Uterus (tissue), 2 donors: ENCODE results near the gene MINDY4.

Experiments used
- POLR2A ChIP-seq, 2 donors: fragments of 450-650 bp; IDR thresholded peaks; one replicate each; pipeline ENCODE4 v1.6.1; 2016; ENCODE audit warnings: antibody characterized with exemption in 2 of 2, mild to moderate bottlenecking in 1 of 2, moderate library complexity in 1 of 2
- TF ChIP-seq, protein P1 (sequence below), 4 experiments: fragments of 200-600 bp in 2 of 4; fragments of 450-650 bp in 2 of 4; sonication (generic) in 2 of 4; IDR thresholded peaks; one replicate each; pipeline ENCODE4 v1.5.1; 2016 to 2019; ENCODE audit warnings: antibody characterized with exemption in 4 of 4, mild to moderate bottlenecking in 2 of 4, moderate library complexity in 1 of 4

DNA sequence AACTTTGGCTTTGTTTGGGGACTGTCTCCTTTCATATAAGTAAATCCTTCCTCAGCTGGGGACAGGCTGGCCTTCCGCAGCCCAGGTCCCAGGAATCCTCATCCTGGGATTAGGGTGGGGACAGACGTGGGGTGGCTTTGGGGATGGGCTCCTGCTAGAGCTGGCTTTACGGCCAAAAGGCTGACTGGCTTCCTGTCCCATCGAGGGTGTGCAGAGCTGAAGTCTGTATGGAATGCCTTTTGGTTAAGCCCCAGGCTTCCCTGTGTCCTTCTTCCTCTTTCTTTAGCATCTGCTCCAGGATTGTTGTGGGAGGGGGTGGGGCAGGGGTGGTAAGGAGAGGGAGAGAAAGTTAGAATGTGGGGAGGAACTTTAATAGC lies 81.1 kb downstream of the MINDY4 start:
- TF ChIP-seq, protein P1, sequence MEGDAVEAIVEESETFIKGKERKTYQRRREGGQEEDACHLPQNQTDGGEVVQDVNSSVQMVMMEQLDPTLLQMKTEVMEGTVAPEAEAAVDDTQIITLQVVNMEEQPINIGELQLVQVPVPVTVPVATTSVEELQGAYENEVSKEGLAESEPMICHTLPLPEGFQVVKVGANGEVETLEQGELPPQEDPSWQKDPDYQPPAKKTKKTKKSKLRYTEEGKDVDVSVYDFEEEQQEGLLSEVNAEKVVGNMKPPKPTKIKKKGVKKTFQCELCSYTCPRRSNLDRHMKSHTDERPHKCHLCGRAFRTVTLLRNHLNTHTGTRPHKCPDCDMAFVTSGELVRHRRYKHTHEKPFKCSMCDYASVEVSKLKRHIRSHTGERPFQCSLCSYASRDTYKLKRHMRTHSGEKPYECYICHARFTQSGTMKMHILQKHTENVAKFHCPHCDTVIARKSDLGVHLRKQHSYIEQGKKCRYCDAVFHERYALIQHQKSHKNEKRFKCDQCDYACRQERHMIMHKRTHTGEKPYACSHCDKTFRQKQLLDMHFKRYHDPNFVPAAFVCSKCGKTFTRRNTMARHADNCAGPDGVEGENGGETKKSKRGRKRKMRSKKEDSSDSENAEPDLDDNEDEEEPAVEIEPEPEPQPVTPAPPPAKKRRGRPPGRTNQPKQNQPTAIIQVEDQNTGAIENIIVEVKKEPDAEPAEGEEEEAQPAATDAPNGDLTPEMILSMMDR (IDR thresholded peaks at IDR 0.05), result no peak
- no peak for TF ChIP-seq POLR2A (IDR thresholded peaks at IDR 0.05)
